ENCODE measurements around the gene NDUFS3. TPM values are rescaled to one million over a fixed set of nuclear protein-coding genes. Genes with fewer than 3 reads are reported as not detected.
"Not testable (repeated sequence)": the region's sequence is repeated elsewhere in the genome, so short reads cannot be mapped to it uniquely, and the experiment has no call there.

NDUFS3 gene
- polyA plus RNA-seq, 3 donors: 79.7 to 107 (median 104) TPM

DNA sequence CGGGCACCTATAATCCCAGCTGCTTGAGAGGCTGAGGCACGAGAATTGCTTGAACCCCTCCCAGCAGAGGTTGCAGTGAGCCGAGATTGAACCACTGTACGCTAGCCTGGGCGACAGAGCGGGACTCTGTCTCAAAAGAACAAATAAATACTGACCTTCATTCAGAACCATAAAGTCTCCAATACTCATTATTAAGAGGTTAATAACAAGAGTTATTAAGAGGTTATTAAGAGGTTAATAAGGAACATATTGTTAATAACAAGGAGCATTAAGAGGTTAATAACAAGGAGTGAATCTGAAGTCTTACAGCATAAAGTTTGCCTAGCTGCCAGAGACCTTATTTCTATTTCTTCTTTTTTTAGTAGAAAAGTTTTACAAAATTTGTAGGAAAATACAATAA lies 33.6 kb upstream of the NDUFS3 start:
- Histone ChIP-seq H4K20me1 (ENCODE audit: insufficient read depth, low read length) (peaks cover 74% of the 10 kb centered on the region), H3K4me2 (replicated peaks; ENCODE audit: extremely low read depth, low read length, poor library complexity, severe bottlenecking) (no peak overlapping the region), H3K79me2 (ENCODE audit: insufficient read depth, low read length) (peaks cover 100% of the 10 kb centered on the region), H3K4me3 (replicated peaks in 1 of 3; ENCODE audit: low read depth in 2 of 3, low read length in 3 of 3) (no peak overlapping the region), H2AFZ (ENCODE audit: insufficient read depth, low read depth, low read length, poor library complexity, severe bottlenecking) (no peak overlapping the region), H3K4me1 (ENCODE audit: control insufficient read depth in 1 of 2, insufficient read depth in 2 of 2, low read length in 2 of 2) (peaks cover 36 to 44% of the 10 kb centered on the region in 2 donors), H3K9ac (ENCODE audit: insufficient read depth, low read length, poor library complexity, severe bottlenecking) (no peak overlapping the region), H3K27me3 (ENCODE audit: control insufficient read depth in 2 of 2, insufficient read depth in 2 of 2, low read length in 2 of 2) (no peaks in the 10 kb centered on the region), H3K27ac (ENCODE audit: low read depth in 1 of 2, low read length in 2 of 2) (peak overlapping the region in 1 of 2 donors; percentile 2), H3K9me3 (replicated peaks in 1 of 2; ENCODE audit: control insufficient read depth in 1 of 2, insufficient read depth in 1 of 2, low read length in 2 of 2) (no peaks in the 10 kb centered on the region), H3K36me3 (replicated peaks in 1 of 2; ENCODE audit: control insufficient read depth in 1 of 2, insufficient read depth in 2 of 2, low read length in 2 of 2) (peaks cover 2 to 10% of the 10 kb centered on the region in 2 donors)
- Mint-ChIP-seq H3K4me1 (peaks cover 49% of the 10 kb centered on the region), H3K27ac (no peak overlapping the region), H3K27me3 (ENCODE audit: low read depth in 3 of 3) (peaks cover 0 to 2% (median 0%) of the 10 kb centered on the region in 3 donors), H3K36me3 (peaks cover 11 to 27% of the 10 kb centered on the region in 2 donors), H3K4me3 (no peak overlapping the region), H3K9me3 (no peaks in the 10 kb centered on the region)
- intact Hi-C loops (cut with micrococcal nuclease): no loop called here
- no peak for DNase-seq
- TF ChIP-seq, protein P1, sequence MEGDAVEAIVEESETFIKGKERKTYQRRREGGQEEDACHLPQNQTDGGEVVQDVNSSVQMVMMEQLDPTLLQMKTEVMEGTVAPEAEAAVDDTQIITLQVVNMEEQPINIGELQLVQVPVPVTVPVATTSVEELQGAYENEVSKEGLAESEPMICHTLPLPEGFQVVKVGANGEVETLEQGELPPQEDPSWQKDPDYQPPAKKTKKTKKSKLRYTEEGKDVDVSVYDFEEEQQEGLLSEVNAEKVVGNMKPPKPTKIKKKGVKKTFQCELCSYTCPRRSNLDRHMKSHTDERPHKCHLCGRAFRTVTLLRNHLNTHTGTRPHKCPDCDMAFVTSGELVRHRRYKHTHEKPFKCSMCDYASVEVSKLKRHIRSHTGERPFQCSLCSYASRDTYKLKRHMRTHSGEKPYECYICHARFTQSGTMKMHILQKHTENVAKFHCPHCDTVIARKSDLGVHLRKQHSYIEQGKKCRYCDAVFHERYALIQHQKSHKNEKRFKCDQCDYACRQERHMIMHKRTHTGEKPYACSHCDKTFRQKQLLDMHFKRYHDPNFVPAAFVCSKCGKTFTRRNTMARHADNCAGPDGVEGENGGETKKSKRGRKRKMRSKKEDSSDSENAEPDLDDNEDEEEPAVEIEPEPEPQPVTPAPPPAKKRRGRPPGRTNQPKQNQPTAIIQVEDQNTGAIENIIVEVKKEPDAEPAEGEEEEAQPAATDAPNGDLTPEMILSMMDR (IDR thresholded peaks at IDR 0.05): no peak
- WGBS (ENCODE audit: insufficient coverage): no CpG with 5 or more reads among the region's 6 CpGs

DNA sequence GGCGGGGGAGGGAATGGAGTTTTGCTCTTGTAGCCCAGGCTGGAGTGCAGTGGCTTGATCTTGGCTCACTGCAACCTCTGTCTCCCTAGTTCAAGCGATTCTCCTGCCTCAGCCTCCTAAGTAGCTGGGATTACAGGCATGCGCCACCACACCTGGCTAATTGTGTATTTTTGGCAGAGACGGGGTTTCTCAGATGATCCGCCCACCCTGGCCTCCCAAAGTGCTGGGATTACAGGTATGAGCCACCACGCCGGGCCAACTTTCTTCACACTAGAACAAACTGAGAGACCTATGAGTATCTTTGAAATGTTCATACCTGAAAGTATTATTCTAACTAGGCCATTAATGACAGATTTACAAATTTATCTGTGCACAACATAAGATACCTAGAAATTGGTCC lies 32.6 kb upstream of the NDUFS3 start:
- H3K4me1 ChIP-seq (ENCODE audit: control insufficient read depth in 1 of 2, insufficient read depth in 2 of 2, low read length in 2 of 2): peaks cover 43 to 46% of the 10 kb centered on the region in 2 donors
- peak overlapping the region in 1 of 2 donors; percentile 81 for H3K27ac ChIP-seq (ENCODE audit: low read depth in 1 of 2, low read length in 2 of 2)
- H3K27me3 Mint-ChIP-seq (ENCODE audit: low read depth in 3 of 3); H3K27me3 ChIP-seq (ENCODE audit: control insufficient read depth in 2 of 2, insufficient read depth in 2 of 2, low read length in 2 of 2); H3K9ac ChIP-seq (ENCODE audit: insufficient read depth, low read length, poor library complexity, severe bottlenecking); H3K9me3 ChIP-seq (replicated peaks in 1 of 2; ENCODE audit: control insufficient read depth in 1 of 2, insufficient read depth in 1 of 2, low read length in 2 of 2); intact Hi-C loops (cut with micrococcal nuclease); H3K9me3 Mint-ChIP-seq; DNase-seq; H2AFZ ChIP-seq (ENCODE audit: insufficient read depth, low read depth, low read length, poor library complexity, severe bottlenecking); H3K4me3 ChIP-seq (replicated peaks in 1 of 3; ENCODE audit: low read depth in 2 of 3, low read length in 3 of 3); H3K4me2 ChIP-seq (replicated peaks; ENCODE audit: extremely low read depth, low read length, poor library complexity, severe bottlenecking); H3K4me3 Mint-ChIP-seq: not testable (repeated sequence)
- H4K20me1 ChIP-seq (ENCODE audit: insufficient read depth, low read length): peaks cover 73% of the 10 kb centered on the region
- peaks cover 49% of the 10 kb centered on the region for H3K4me1 Mint-ChIP-seq
- H3K36me3 Mint-ChIP-seq: peaks cover 13 to 22% of the 10 kb centered on the region in 2 donors
- peak overlapping the region in 5 of 7 donors; percentile 33 to 98 (median 54) for H3K27ac Mint-ChIP-seq
- H3K79me2 ChIP-seq (ENCODE audit: insufficient read depth, low read length): peaks cover 100% of the 10 kb centered on the region
- H3K36me3 ChIP-seq (replicated peaks in 1 of 2; ENCODE audit: control insufficient read depth in 1 of 2, insufficient read depth in 2 of 2, low read length in 2 of 2): peaks cover 2 to 10% of the 10 kb centered on the region in 2 donors
- 86% methylated on average over 5 of the region's 7 CpGs for WGBS (ENCODE audit: insufficient coverage)

Data from CD14-positive monocyte (primary cell).